Calu3 (cell line): ENCODE measurements around the gene KCNH5. TPM values are rescaled to one million over a fixed set of nuclear protein-coding genes. Genes with fewer than 3 reads are reported as not detected.
A peak's percentile ranks its signal among the peaks of the same experiment; 100 is the strongest.

Experiments
- BruUV-seq: library from RNA; stranded (reverse); fragments of 400-500 nt; replicated peaks from 2 replicates; lab custom pipeline; 2021; lab: Mats Ljungman, UMichigan
- CTCF ChIA-PET: fragments of 300-600 bp; sonication (Branson Sonifier 250); formaldehyde crosslinking; loops from one replicate; lab custom pipeline; 2022; ENCODE audit warnings: antibody characterized with exemption; lab: Charles Lee
- DNase-seq: peaks from one replicate; pipeline ENCODE4 v3.0.0; 2022
- H3K27ac Mint-ChIP-seq: one replicate; pipeline ENCODE4 v1.8.0; 2022; ENCODE audit warnings: mixed read lengths; ENCODE audit not compliant: unreplicated experiment
- H3K27me3 Mint-ChIP-seq: one replicate; pipeline ENCODE4 v1.8.0; 2022; ENCODE audit warnings: mixed read lengths; ENCODE audit not compliant: unreplicated experiment
- H3K36me3 Mint-ChIP-seq: one replicate; pipeline ENCODE4 v1.8.0; 2022; ENCODE audit warnings: mild to moderate bottlenecking, moderate library complexity, mixed read lengths; ENCODE audit not compliant: insufficient read depth, unreplicated experiment
- H3K4me1 Mint-ChIP-seq: one replicate; pipeline ENCODE4 v1.8.0; 2022; ENCODE audit warnings: mild to moderate bottlenecking, low read depth, mixed read lengths; ENCODE audit not compliant: unreplicated experiment
- H3K4me3 Mint-ChIP-seq: one replicate; pipeline ENCODE4 v1.8.0; 2022; ENCODE audit warnings: mild to moderate bottlenecking, low read depth, moderate library complexity, mixed read lengths; ENCODE audit not compliant: unreplicated experiment
- H3K9me3 Mint-ChIP-seq: one replicate; pipeline ENCODE4 v1.8.0; 2022; ENCODE audit warnings: low read depth, mixed read lengths; ENCODE audit not compliant: unreplicated experiment
- CTCF ChIP-seq: fragments of 200-600 bp; IDR thresholded peaks from one replicate; pipeline ENCODE4 v1.8.0; 2022; ENCODE audit warnings: antibody characterized with exemption; ENCODE audit not compliant: unreplicated experiment
- intact Hi-C: fragments of 100-400 bp; cut with micrococcal nuclease; formaldehyde crosslinking; loops from one replicate; pipeline ENCODE4 v1.10.0; 2022; ENCODE audit not compliant: unreplicated experiment
- total RNA-seq: library from RNA; stranded (reverse); gene quantifications from 2 replicates; pipeline ENCODE4 v1.2.3, GENCODE V29; 2022

The KCNH5 gene
- total RNA-seq, 1 experiment from 2014 or later: not detected

- no peak for DNase-seq
- no TSS peak for BruUV-seq
- H3K9me3 Mint-ChIP-seq: no peaks in the 10 kb centered on the region
- no peaks in the 10 kb centered on the region for H3K4me1 Mint-ChIP-seq
- no peak overlapping the region for H3K27ac Mint-ChIP-seq
- TF ChIP-seq CTCF: no peak
- no peaks in the 10 kb centered on the region for H3K27me3 Mint-ChIP-seq
- H3K4me3 Mint-ChIP-seq: no peak overlapping the region
- intact Hi-C loops: no loop called here
- CTCF ChIA-PET: no interaction called here
- H3K36me3 Mint-ChIP-seq: no peaks in the 10 kb centered on the region
Observed at GRCh38 chr14:62667421-62667914, 377.8 kb downstream of the KCNH5 start.

- no peak for DNase-seq
- Mint-ChIP-seq H3K36me3 (no peaks in the 10 kb centered on the region), H3K27ac (no peak overlapping the region), H3K27me3 (no peaks in the 10 kb centered on the region), H3K4me1 (no peaks in the 10 kb centered on the region), H3K4me3 (no peak overlapping the region), H3K9me3 (no peaks in the 10 kb centered on the region)
- CTCF ChIA-PET: no interaction called here
- no peak for TF ChIP-seq CTCF
- BruUV-seq: no TSS peak
- intact Hi-C loops: no loop called here
Observed at GRCh38 chr14:62665286-62665685, 380.0 kb downstream of the KCNH5 start.

GRCh38 chr14:62663456-62663821, 381.8 kb downstream of the KCNH5 start:
- intact Hi-C loops: no loop called here
- Mint-ChIP-seq H3K4me3 (no peak overlapping the region), H3K4me1 (no peaks in the 10 kb centered on the region), H3K9me3 (no peaks in the 10 kb centered on the region), H3K27ac (no peak overlapping the region), H3K36me3 (no peaks in the 10 kb centered on the region), H3K27me3 (no peaks in the 10 kb centered on the region)
- no peak for DNase-seq
- BruUV-seq: no TSS peak
- CTCF ChIA-PET: no interaction called here
- no peak for TF ChIP-seq CTCF

GRCh38 chr14:62662811-62663455, 382.3 kb downstream of the KCNH5 start:
- H3K27ac Mint-ChIP-seq: peak overlapping the region; percentile 62

More at GRCh38 chr14:62662811-62663455, 382.3 kb downstream of the KCNH5 start:
- H3K27me3 Mint-ChIP-seq: no peaks in the 10 kb centered on the region
- no peak overlapping the region for H3K4me3 Mint-ChIP-seq
- no TSS peak for BruUV-seq
- CTCF ChIA-PET: no interaction called here
- no peaks in the 10 kb centered on the region for H3K4me1 Mint-ChIP-seq
- TF ChIP-seq CTCF: no peak
- intact Hi-C loops: no loop called here
- no peaks in the 10 kb centered on the region for H3K9me3 Mint-ChIP-seq
- no peaks in the 10 kb centered on the region for H3K36me3 Mint-ChIP-seq
- no peak for DNase-seq
